Fibroblast of the aortic adventitia (primary cell): ENCODE data around the gene CCDC97. TPM values are rescaled to one million over a fixed set of nuclear protein-coding genes. Genes with fewer than 3 reads are reported as not detected.

ENCODE experiments used
- DNase-seq: peaks from one replicate; pipeline ENCODE4 v3.0.0-alpha.2; 2010; ENCODE audit warnings: low read depth
- H3K4me3 ChIP-seq: 2 replicates; pipeline ENCODE4 v1.5.1; 2011; ENCODE audit warnings: low read depth, mild to moderate bottlenecking, control low read depth, low read length, moderate library complexity
- CTCF ChIP-seq: IDR thresholded peaks from 2 replicates; pipeline ENCODE4 v1.5.1; 2011; ENCODE audit warnings: mild to moderate bottlenecking, low read length, control low read depth, inconsistent platforms; ENCODE audit not compliant: insufficient read depth
- total RNA-seq: library from RNA; depleted of rRNA; stranded (reverse); fragments of >200 nt; gene quantifications from 2 replicates; pipeline ENCODE4 v1.2.3, GENCODE V29; 2012; ENCODE audit warnings: low replicate concordance

Gene CCDC97
- total RNA-seq, 1 donor, result 11.4 TPM

DNA sequence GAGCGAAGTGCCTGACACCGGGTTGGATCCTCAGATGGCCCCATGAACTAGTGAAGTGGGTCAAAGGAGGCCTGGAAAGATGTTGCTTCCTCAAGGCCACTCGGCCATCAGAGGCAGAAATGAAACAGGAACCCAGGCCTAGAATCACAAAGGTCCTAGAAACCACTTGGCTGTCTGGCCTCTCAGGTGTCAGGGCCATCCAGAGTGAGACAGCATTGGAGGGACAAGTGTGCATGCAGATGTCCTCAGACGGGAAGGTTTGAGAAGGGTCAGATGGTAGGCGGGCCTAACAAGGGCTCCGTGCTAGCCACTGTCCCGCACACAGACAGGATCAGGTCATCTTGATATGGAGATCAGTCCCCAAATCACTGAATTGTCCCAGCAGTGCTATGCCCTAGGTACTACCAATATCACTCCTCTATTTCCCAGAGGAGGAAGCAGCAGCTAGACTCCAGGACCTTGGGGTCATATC, 14.3 kb downstream of the CCDC97 start:
- no peak overlapping the region for H3K4me3 ChIP-seq

DNA sequence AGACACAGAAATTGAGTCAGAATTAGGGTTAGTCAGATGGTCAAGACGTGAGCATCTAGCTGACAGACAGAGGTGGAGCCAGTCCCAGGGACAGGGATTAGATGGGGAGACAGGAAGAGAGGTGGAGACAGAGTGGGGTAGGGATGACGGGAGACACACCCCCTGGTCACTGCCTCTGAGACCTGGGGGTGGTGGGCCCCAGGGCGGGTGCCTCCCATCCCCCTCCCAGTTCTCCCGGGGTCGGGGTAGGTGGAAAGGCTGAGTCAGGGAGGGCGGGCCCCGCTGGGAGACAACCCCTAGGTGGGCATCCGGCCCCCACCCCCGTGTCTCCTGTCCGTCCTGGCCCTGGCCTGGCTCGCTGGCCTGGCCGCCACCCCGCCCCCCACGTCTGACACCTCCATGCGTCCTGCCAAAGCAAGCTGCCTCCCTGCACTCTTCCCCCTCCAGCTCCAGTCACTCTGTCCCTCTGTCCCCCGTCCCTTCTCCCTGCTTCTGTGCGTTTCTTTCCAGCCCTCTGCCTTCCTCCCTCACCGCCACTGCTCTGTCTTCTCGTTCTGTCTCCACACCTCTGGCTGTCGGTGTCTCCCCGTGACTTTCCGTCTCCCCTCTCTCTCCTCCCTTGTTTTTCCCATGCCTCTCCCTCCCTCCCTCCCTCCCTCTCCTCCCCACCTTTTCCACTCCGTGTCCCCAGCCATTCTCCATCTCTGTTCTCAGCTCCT, 15.1 kb downstream of the CCDC97 start:
- no peak for TF ChIP-seq CTCF
- DNase-seq, result peak; percentile 79
- H3K4me3 ChIP-seq, result peak overlapping the region; percentile 45

More for the DNA sequence above, 14.3 kb downstream of the CCDC97 start:
- no peak for DNase-seq
- no peak for TF ChIP-seq CTCF

DNA sequence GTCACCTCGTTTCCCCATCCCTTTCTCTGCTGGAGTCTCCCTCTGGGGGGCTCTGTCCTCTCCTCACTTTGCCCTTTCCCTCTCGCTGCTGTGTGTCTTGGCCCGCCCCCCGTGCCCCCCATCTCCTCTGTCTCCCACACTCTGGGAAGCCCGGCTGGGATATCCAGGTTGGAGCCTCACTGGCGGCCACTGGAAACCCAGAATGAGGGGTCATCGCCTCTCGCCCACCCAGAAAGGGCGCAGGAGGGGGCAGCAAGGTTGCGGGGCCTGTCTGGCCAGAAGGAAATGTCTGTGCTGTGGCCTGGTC, 15.6 kb downstream of the CCDC97 start:
- TF ChIP-seq CTCF, result no peak
- DNase-seq, result no peak
- peak overlapping the region; percentile 45 for H3K4me3 ChIP-seq

- DNase-seq, result peak; percentile 50
- no peak for TF ChIP-seq CTCF
Observed at GRCh38 chr19:41325947-41326706, 16.2 kb downstream of the CCDC97 start.

GRCh38 chr19:41327076-41327575, 17.2 kb downstream of the CCDC97 start:
- H3K4me3 ChIP-seq, result no peak overlapping the region
- DNase-seq, result no peak
- TF ChIP-seq CTCF, result no peak

More at GRCh38 chr19:41325947-41326706, 16.2 kb downstream of the CCDC97 start:
- H3K4me3 ChIP-seq, result peak overlapping the region; percentile 22

- no peak overlapping the region for H3K4me3 ChIP-seq
- no peak for TF ChIP-seq CTCF
- DNase-seq, result no peak
Observed at GRCh38 chr19:41327576-41328156, 17.7 kb downstream of the CCDC97 start.
